ENCODE results near the gene FGFR2.
A peak's percentile ranks its signal among the peaks of the same experiment; 100 is the strongest.

The FGFR2 gene

GRCh38 chr10:121519901-121520493, 78.2 kb downstream of the FGFR2 start:
- no peaks in the 10 kb centered on the region for H3K27me3 ChIP-seq (ENCODE audit: insufficient read depth, low read depth)
- H3K27ac ChIP-seq = no peak overlapping the region
- H3K4me2 ChIP-seq = no peak overlapping the region
- no peak overlapping the region for H2AFZ ChIP-seq (ENCODE audit: low read depth)
- H3K79me2 ChIP-seq (ENCODE audit: insufficient read depth, low read depth) = peaks cover 9% of the 10 kb centered on the region; the same call in 1 of the 2 replicates
- H3K36me3 ChIP-seq (ENCODE audit: insufficient read depth) = no peaks in the 10 kb centered on the region; the same call in 1 of the 2 replicates
- H3K4me1 ChIP-seq (ENCODE audit: low read depth, poor library complexity, severe bottlenecking) = peaks cover 75% of the 10 kb centered on the region
- H3K4me3 ChIP-seq (IDR thresholded peaks at IDR 0.05; ENCODE audit: insufficient read depth, low read depth, low read length) = no peak overlapping the region
- no peak for TF ChIP-seq CTCF (conservative IDR thresholded peaks at IDR 0.05; ENCODE audit: low read depth, low read length)
- H3K9ac ChIP-seq = no peak overlapping the region
- H4K20me1 ChIP-seq (ENCODE audit: insufficient read depth) = no peaks in the 10 kb centered on the region

GRCh38 chr10:121519411-121519810, 78.8 kb downstream of the FGFR2 start:
- Histone ChIP-seq H3K4me1 (ENCODE audit: low read depth, poor library complexity, severe bottlenecking) (peaks cover 75% of the 10 kb centered on the region), H3K27me3 (ENCODE audit: insufficient read depth, low read depth) (no peaks in the 10 kb centered on the region), H3K36me3 (ENCODE audit: insufficient read depth) (no peaks in the 10 kb centered on the region; the same call in 1 of the 2 replicates)

GRCh38 chr10:121518333-121518732, 79.9 kb downstream of the FGFR2 start:
- peaks cover 9% of the 10 kb centered on the region; the same call in 1 of the 2 replicates for H3K79me2 ChIP-seq (ENCODE audit: insufficient read depth, low read depth)
- peaks cover 75% of the 10 kb centered on the region for H3K4me1 ChIP-seq (ENCODE audit: low read depth, poor library complexity, severe bottlenecking)
- no peak overlapping the region for H3K4me2 ChIP-seq
- no peaks in the 10 kb centered on the region for H4K20me1 ChIP-seq (ENCODE audit: insufficient read depth)
- H3K4me3 ChIP-seq (IDR thresholded peaks at IDR 0.05; ENCODE audit: insufficient read depth, low read depth, low read length) = no peak overlapping the region
- TF ChIP-seq CTCF (conservative IDR thresholded peaks at IDR 0.05; ENCODE audit: low read depth, low read length) = no peak
- H2AFZ ChIP-seq (ENCODE audit: low read depth) = no peak overlapping the region
- H3K27me3 ChIP-seq (ENCODE audit: insufficient read depth, low read depth) = no peaks in the 10 kb centered on the region
- H3K36me3 ChIP-seq (ENCODE audit: insufficient read depth) = no peaks in the 10 kb centered on the region; the same call in 1 of the 2 replicates
- H3K27ac ChIP-seq = no peak overlapping the region; the same call in 1 of the 2 replicates
- no peak overlapping the region for H3K9ac ChIP-seq

More at GRCh38 chr10:121519411-121519810, 78.8 kb downstream of the FGFR2 start:
- Histone ChIP-seq H3K4me3 (IDR thresholded peaks at IDR 0.05; ENCODE audit: insufficient read depth, low read depth, low read length) (no peak overlapping the region), H4K20me1 (ENCODE audit: insufficient read depth) (no peaks in the 10 kb centered on the region), H2AFZ (ENCODE audit: low read depth) (no peak overlapping the region), H3K9ac (no peak overlapping the region), H3K79me2 (ENCODE audit: insufficient read depth, low read depth) (peaks cover 9% of the 10 kb centered on the region; the same call in 1 of the 2 replicates), H3K27ac (no peak overlapping the region), H3K4me2 (no peak overlapping the region)
- no peak for TF ChIP-seq CTCF (conservative IDR thresholded peaks at IDR 0.05; ENCODE audit: low read depth, low read length)

- no peaks in the 10 kb centered on the region for H3K27me3 ChIP-seq (ENCODE audit: insufficient read depth, low read depth)
- H3K27ac ChIP-seq = peak overlapping the region; percentile 84
- H4K20me1 ChIP-seq (ENCODE audit: insufficient read depth) = no peaks in the 10 kb centered on the region
- H3K9ac ChIP-seq = peak overlapping the region; percentile 31; the same call in 1 of the 2 replicates
- TF ChIP-seq CTCF (conservative IDR thresholded peaks at IDR 0.05; ENCODE audit: low read depth, low read length) = no peak
- no peak overlapping the region for H3K4me3 ChIP-seq (IDR thresholded peaks at IDR 0.05; ENCODE audit: insufficient read depth, low read depth, low read length)
- peak overlapping the region; percentile 72 for H3K4me2 ChIP-seq
- H3K79me2 ChIP-seq (ENCODE audit: insufficient read depth, low read depth) = peaks cover 8% of the 10 kb centered on the region; the same call in 1 of the 2 replicates
- H3K4me1 ChIP-seq (ENCODE audit: low read depth, poor library complexity, severe bottlenecking) = peaks cover 60% of the 10 kb centered on the region
- H2AFZ ChIP-seq (ENCODE audit: low read depth) = 0 out of 2 replicates have a peak overlapping the region, but pooled peaks have one; percentile 7
- no peaks in the 10 kb centered on the region; the same call in 1 of the 2 replicates for H3K36me3 ChIP-seq (ENCODE audit: insufficient read depth)
Observed at GRCh38 chr10:121516093-121516865, 82.0 kb downstream of the FGFR2 start.
